SK-N-SH (cell line): ENCODE results near the gene GDPD4.

ENCODE experiments used
- FOXJ3 ChIP-seq: sonication (generic); formaldehyde crosslinking; IDR thresholded peaks from 2 replicates; pipeline ENCODE4 v1.5.1; 2020; ENCODE audit warnings: mild to moderate bottlenecking, missing genetic modification reagents
- USF1 ChIP-seq: IDR thresholded peaks from 2 replicates; pipeline ENCODE4 v1.4.0; 2012; ENCODE audit warnings: low read depth, borderline replicate concordance
- TF ChIP-seq, protein P1 (sequence below): fragments of 200-600 bp; sonication (generic); IDR thresholded peaks from 2 replicates; pipeline ENCODE4 v1.6.1; 2017; ENCODE audit warnings: antibody characterized with exemption, mild to moderate bottlenecking, moderate library complexity

DNA sequence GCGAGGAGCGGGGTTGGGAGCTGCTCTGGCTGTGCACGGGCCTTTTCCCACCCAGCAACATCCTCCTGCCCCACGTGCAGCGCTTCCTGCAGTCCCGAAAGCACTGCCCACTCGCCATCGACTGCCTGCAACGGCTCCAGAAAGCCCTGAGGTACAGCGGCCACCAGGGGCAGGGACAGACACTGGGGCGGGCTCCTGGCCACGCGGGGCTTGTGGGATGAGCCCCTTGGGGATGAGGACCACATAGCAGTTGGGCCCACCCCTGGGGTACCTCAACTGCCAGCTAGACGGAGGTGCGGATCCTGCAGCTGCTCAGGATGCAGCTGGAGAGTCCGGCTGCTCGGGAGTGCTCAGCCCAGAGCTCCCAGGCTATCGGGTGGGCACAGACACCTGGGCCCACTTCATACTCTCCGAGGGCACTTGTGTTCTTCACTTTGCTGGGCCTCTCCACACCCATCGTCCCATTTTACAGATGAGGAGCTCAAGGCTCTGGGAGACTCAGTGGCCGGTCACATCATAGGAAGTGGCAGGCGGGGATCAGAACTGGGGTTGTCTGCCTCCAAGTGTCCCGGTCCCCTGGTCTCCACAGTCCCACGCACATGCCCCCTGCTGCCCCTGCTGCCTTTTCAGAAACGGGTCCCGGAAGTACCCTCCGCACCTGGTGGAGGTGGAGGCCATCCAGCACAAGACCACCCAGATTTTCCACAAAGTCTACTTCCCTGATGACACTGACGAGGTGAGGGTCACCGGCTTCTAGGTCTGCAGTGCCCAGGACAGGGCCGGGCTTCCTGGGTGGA is 95.8 kb downstream of the GDPD4 start:
- TF ChIP-seq, protein P1, sequence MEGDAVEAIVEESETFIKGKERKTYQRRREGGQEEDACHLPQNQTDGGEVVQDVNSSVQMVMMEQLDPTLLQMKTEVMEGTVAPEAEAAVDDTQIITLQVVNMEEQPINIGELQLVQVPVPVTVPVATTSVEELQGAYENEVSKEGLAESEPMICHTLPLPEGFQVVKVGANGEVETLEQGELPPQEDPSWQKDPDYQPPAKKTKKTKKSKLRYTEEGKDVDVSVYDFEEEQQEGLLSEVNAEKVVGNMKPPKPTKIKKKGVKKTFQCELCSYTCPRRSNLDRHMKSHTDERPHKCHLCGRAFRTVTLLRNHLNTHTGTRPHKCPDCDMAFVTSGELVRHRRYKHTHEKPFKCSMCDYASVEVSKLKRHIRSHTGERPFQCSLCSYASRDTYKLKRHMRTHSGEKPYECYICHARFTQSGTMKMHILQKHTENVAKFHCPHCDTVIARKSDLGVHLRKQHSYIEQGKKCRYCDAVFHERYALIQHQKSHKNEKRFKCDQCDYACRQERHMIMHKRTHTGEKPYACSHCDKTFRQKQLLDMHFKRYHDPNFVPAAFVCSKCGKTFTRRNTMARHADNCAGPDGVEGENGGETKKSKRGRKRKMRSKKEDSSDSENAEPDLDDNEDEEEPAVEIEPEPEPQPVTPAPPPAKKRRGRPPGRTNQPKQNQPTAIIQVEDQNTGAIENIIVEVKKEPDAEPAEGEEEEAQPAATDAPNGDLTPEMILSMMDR = no peak
- no peak for TF ChIP-seq USF1
- TF ChIP-seq FOXJ3 (CRISPR knock-in tag) = no peak
